ENCODE data around the gene PMFBP1. TPM values are rescaled to one million over a fixed set of nuclear protein-coding genes. Genes with fewer than 3 reads are reported as not detected.
A peak's percentile ranks its signal among the peaks of the same experiment; 100 is the strongest.

PMFBP1 gene
- total RNA-seq, 2 donors from 2014 or later = 0.21 to 1.4 TPM

DNA sequence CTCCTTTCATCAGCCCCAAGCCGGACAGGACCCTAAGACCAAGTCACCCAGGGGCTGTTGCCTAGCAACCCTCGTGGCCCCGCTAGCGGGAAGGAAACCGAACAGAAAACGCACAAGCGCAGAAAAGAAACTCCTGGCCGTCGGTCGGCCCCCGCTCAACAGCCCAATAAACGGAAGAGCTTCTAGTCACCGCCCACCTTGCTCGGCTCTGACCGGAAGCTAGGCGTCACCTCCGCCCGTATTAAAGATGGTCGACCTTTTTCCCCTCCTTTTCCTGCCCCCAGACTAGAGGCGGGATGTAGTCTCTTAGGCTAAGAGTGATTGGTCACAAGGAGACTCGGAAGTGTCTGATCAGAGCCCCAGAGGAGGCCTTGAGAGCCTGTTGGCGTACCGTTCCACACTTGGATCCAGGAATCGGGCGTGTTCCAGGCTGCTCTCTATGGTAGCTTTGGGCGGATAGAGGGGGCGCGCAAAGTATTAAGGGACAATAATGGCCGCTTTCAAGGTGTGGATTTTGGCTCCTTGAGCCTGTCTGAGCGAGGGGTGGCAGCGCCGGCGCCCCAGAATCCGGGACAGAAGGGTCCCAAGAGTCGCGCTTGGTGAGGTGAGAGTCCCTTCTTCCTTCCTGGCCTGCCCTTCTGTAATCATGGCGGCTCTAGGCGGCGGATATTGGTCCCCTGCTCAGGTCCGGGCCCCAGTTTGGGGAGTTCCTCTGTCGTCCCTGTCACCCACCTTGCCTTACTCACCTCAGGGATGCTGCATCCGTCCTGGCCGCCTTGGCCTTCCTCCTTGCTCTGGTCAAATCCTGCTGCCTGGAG, 78.3 kb downstream of the PMFBP1 start, which contains the start of the genes DHX38 and TXNL4B:
DHX38 (plus strand) TSS at position 400 of the 818 bp plus-strand sequence. CDS start 2,311 bp downstream, outside the sequence.
TXNL4B (minus strand) TSS at position 173 of the 818 bp plus-strand sequence. CDS start 2,871 bp downstream, outside the sequence.
- Histone ChIP-seq H3K4me3 (peak within 1 kb of the TSS; percentile 97), H3K36me3 (peaks cover 39% of the 10 kb centered on the region), H3K9me3 (no peaks in the 10 kb centered on the region), H3K4me1 (ENCODE audit: control insufficient read depth in 1 of 2, low read depth in 2 of 2) (peaks cover 22 to 31% of the 10 kb centered on the region in 2 donors), H3K27me3 (replicated peaks; ENCODE audit: insufficient read depth) (no peaks in the 10 kb centered on the region), H3K27ac (peak within 1 kb of the TSS; percentile 79 to 86)
- ATAC-seq (ENCODE audit: insufficient number of reproducible peaks, low FRiP score, low read depth) (peak; percentile 100), DNase-seq (ENCODE audit: low spot score) (peak; percentile 88)
- TF ChIP-seq CTCF (IDR thresholded peaks at IDR 0.05) = no peak

DNA sequence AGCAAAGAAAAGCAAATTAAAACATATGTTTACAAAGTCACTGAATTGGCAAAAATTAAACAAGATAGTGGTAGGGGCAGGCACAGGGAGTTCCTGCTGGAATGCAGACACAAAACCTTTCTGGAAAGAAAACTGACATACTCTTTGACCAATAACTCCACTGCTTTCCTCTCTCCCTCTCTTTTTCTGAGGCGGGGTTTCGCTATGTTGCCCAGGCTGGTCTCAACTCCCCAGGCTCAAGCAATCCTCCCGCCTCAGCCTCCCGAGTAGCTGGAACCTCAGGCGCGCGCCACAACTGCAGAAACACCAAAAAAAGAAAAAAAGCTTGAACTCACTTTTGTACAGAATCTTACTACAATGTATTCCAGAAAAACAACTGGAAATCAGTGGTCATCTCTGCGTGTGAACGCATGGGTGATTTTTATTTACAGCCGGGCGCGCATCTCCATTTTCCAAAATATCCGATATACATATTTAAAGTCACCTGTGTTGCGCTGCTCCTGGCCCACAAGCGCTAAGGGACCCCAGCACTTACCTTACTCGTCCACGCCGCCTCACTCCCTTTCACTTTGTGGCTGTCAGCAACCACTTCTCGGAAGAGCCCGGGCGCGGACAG, 79.0 kb downstream of the PMFBP1 start:
- Histone ChIP-seq H3K4me1 (ENCODE audit: control insufficient read depth in 1 of 2, low read depth in 2 of 2) (peaks cover 22 to 31% of the 10 kb centered on the region in 2 donors), H3K27ac (peak overlapping the region; percentile 79 to 86), H3K27me3 (replicated peaks; ENCODE audit: insufficient read depth) (no peaks in the 10 kb centered on the region), H3K9me3 (no peaks in the 10 kb centered on the region), H3K36me3 (peaks cover 41% of the 10 kb centered on the region), H3K4me3 (peak overlapping the region; percentile 97)
- TF ChIP-seq CTCF (IDR thresholded peaks at IDR 0.05) = no peak
- DNase-seq (ENCODE audit: low spot score) = no peak
- no peak for ATAC-seq (ENCODE audit: insufficient number of reproducible peaks, low FRiP score, low read depth)

DNA sequence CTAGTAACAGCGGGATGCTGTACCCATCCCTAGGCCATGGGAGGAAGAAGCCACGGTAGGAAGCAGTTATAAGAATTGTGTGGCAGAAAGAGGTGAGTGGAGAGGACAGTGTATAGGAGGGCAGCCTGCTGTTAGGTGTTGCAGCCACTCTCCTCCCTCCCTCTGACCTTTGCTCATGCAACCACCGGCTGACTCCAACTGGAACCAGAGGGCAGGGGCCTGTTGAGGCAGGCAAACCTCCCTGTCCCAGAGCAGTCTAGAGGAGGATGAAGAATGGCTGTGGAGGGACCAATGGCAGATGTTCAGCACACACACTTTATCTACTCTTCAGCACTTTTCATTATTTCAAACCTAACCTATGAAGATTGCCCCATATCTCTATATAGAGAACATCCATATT, 80.7 kb downstream of the PMFBP1 start:
- Histone ChIP-seq H3K4me3 (no peak overlapping the region), H3K36me3 (peaks cover 36% of the 10 kb centered on the region), H3K27me3 (replicated peaks; ENCODE audit: insufficient read depth) (no peaks in the 10 kb centered on the region), H3K27ac (no peak overlapping the region), H3K4me1 (ENCODE audit: control insufficient read depth in 1 of 2, low read depth in 2 of 2) (peaks cover 22 to 31% of the 10 kb centered on the region in 2 donors), H3K9me3 (no peaks in the 10 kb centered on the region)
- no peak for TF ChIP-seq CTCF (IDR thresholded peaks at IDR 0.05)
- ATAC-seq (ENCODE audit: insufficient number of reproducible peaks, low FRiP score, low read depth) = no peak
- DNase-seq (ENCODE audit: low spot score) = no peak

DNA sequence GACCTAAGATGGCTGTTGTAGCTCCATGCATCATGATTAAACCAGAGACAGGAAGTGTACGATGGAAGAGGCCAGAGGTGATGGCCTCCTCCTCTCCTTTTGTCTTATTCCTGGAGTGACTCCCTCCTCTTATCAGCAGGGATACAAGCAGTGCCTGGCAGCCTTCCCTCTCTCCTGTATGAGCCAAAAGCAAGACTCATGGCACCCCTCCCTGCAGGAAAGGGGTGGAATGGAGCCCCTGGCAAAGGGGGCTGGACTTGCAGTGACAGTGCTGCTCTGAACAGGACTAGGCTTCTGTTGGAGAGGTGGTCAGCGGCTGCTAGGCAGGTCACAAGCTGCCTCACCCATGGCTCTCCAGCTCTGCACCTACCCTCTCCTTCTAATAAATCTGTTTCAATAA, 87.0 kb downstream of the PMFBP1 start:
- Histone ChIP-seq H3K4me1 (ENCODE audit: control insufficient read depth in 1 of 2, low read depth in 2 of 2) (no peaks in the 10 kb centered on the region), H3K4me3 (no peak overlapping the region), H3K27ac (no peak overlapping the region), H3K36me3 (peaks cover 46% of the 10 kb centered on the region), H3K27me3 (replicated peaks; ENCODE audit: insufficient read depth) (no peaks in the 10 kb centered on the region), H3K9me3 (peaks cover 2% of the 10 kb centered on the region)
- DNase-seq (ENCODE audit: low spot score) (no peak), ATAC-seq (ENCODE audit: insufficient number of reproducible peaks, low FRiP score, low read depth) (no peak)
- no peak for TF ChIP-seq CTCF (IDR thresholded peaks at IDR 0.05)

DNA sequence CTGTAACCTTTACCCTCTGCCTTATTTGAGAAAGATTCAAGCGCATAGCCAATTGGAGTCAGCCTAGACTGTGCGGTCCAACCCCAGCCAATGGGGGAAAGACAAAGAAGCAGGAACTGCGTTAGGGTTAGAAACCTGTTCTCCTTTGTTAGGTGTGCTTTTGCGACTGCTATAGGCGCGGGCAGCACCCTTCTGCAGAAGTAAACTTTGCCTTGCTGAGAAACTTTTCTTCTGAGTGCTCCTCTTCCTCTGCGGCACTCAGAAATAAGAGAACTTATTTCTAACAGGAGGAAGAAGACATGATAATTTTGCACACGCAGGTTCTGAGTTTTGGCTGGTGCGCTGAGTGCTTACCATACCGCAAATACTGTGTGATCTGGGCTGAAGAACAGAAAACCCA, 87.5 kb downstream of the PMFBP1 start:
- DNase-seq (ENCODE audit: low spot score) = no peak
- Histone ChIP-seq H3K27me3 (replicated peaks; ENCODE audit: insufficient read depth) (no peaks in the 10 kb centered on the region), H3K4me1 (ENCODE audit: control insufficient read depth in 1 of 2, low read depth in 2 of 2) (no peaks in the 10 kb centered on the region), H3K4me3 (no peak overlapping the region), H3K27ac (no peak overlapping the region), H3K9me3 (peaks cover 2% of the 10 kb centered on the region), H3K36me3 (peaks cover 41% of the 10 kb centered on the region)
- ATAC-seq (ENCODE audit: insufficient number of reproducible peaks, low FRiP score, low read depth) = no peak
- no peak for TF ChIP-seq CTCF (IDR thresholded peaks at IDR 0.05)

Data from thoracic aorta (tissue), 2 donors.